Testis (tissue), 2 donors: Measurements from ENCODE around the gene TXLNB.

Experiments used
- POLR2A ChIP-seq: fragments of 450-650 bp; IDR thresholded peaks from one replicate; pipeline ENCODE4 v1.6.1; 2017; ENCODE audit warnings: antibody characterized with exemption, mild to moderate bottlenecking, moderate library complexity
- TF ChIP-seq, protein P1 (sequence below), 3 experiments: fragments of 450-650 bp in 2 of 3; fragments of 200-600 bp in 1 of 3; sonication (generic) in 1 of 3; IDR thresholded peaks; one replicate each; pipeline ENCODE4 v1.5.1; 2016 to 2019; ENCODE audit warnings: antibody characterized with exemption in 3 of 3, mild to moderate bottlenecking in 2 of 3, moderate library complexity in 1 of 3

DNA sequence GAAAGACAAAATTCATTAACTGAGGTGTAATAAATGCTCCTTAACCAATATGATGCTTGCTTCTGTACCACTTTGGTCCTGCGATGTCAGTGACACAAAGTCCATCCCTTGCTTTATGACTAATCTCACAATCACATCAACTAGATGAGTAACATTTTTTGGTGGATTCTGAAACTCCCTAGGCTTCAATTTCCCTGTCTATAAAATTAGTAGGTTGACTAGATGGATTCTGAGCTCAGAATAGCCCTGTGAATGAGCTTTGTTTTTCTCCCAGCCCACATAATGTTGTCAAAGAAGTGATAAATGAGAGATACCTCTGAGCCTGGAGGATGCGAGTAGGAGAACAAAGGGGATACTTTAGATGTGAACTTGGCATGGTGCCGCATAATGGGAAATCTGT is 9.1 kb downstream of the TXLNB start:
- TF ChIP-seq, protein P1, sequence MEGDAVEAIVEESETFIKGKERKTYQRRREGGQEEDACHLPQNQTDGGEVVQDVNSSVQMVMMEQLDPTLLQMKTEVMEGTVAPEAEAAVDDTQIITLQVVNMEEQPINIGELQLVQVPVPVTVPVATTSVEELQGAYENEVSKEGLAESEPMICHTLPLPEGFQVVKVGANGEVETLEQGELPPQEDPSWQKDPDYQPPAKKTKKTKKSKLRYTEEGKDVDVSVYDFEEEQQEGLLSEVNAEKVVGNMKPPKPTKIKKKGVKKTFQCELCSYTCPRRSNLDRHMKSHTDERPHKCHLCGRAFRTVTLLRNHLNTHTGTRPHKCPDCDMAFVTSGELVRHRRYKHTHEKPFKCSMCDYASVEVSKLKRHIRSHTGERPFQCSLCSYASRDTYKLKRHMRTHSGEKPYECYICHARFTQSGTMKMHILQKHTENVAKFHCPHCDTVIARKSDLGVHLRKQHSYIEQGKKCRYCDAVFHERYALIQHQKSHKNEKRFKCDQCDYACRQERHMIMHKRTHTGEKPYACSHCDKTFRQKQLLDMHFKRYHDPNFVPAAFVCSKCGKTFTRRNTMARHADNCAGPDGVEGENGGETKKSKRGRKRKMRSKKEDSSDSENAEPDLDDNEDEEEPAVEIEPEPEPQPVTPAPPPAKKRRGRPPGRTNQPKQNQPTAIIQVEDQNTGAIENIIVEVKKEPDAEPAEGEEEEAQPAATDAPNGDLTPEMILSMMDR (IDR thresholded peaks at IDR 0.05) = no peak
- TF ChIP-seq POLR2A = no peak
